SK-N-SH (cell line): Measurements from ENCODE around the gene LYPD5.

ENCODE experiments used
- CTCF ChIP-seq: fragments of 200-600 bp; sonication (generic); IDR thresholded peaks from 2 replicates; pipeline ENCODE4 v1.6.1; 2017; ENCODE audit warnings: antibody characterized with exemption, mild to moderate bottlenecking, moderate library complexity
- ELF1 ChIP-seq: IDR thresholded peaks from 2 replicates; pipeline ENCODE4 v1.4.0; 2012
- FOXJ3 ChIP-seq: sonication (generic); formaldehyde crosslinking; IDR thresholded peaks from 2 replicates; pipeline ENCODE4 v1.5.1; 2020; ENCODE audit warnings: mild to moderate bottlenecking, missing genetic modification reagents
- MXI1 ChIP-seq: IDR thresholded peaks from 2 replicates; pipeline ENCODE4 v1.6.1; 2012; ENCODE audit warnings: mild to moderate bottlenecking, low read depth, low read length, improper control_type of control experiment
- NRF1 ChIP-seq: IDR thresholded peaks from 2 replicates; pipeline ENCODE4 v1.6.1; 2012; ENCODE audit warnings: low read depth, mild to moderate bottlenecking, low read length
- POLR2AphosphoS5 ChIP-seq: IDR thresholded peaks from 2 replicates; pipeline ENCODE4 v1.6.1; 2012; ENCODE audit warnings: low read depth, low read length
- RCOR1 ChIP-seq: fragments of 150-350 bp; IDR thresholded peaks from 2 replicates; pipeline ENCODE4 v1.6.1; 2017; ENCODE audit warnings: antibody characterized with exemption, low read length
- REST ChIP-seq: IDR thresholded peaks from 2 replicates; pipeline ENCODE4 v1.6.1; 2012; ENCODE audit warnings: mild to moderate bottlenecking, low read depth, low read length, moderate library complexity
- RFX5 ChIP-seq: IDR thresholded peaks from 2 replicates; pipeline ENCODE4 v1.6.1; 2012; ENCODE audit warnings: mild to moderate bottlenecking, improper control_type of control experiment, low read length
- SIN3A ChIP-seq: IDR thresholded peaks from 2 replicates; pipeline ENCODE4 v1.6.1; 2012; ENCODE audit warnings: low read depth, mild to moderate bottlenecking, low read length, moderate library complexity, borderline replicate concordance
- SMC3 ChIP-seq: IDR thresholded peaks from 2 replicates; pipeline ENCODE4 v1.6.1; 2012; ENCODE audit warnings: low read depth, low read length, improper control_type of control experiment
- TAF1 ChIP-seq: IDR thresholded peaks from 2 replicates; pipeline ENCODE4 v1.6.1; 2012; ENCODE audit warnings: low read depth, mild to moderate bottlenecking, low read length, moderate library complexity, borderline replicate concordance
- YY1 ChIP-seq: IDR thresholded peaks from 2 replicates; pipeline ENCODE4 v1.4.0; 2012; ENCODE audit warnings: low read depth, mild to moderate bottlenecking

- TF ChIP-seq POLR2AphosphoS5 (no peak), YY1 (no peak), CTCF (no peak), FOXJ3 (no peak), NRF1 (no peak), TAF1 (no peak), REST (no peak), RFX5 (no peak), MXI1 (no peak), SIN3A (no peak), ELF1 (no peak), SMC3 (no peak), RCOR1 (no peak)
Observed at GRCh38 chr19:43781630-43782310, 20.5 kb downstream of the LYPD5 start.
